ENCODE results near the gene PAGE3.

Gene PAGE3

DNA sequence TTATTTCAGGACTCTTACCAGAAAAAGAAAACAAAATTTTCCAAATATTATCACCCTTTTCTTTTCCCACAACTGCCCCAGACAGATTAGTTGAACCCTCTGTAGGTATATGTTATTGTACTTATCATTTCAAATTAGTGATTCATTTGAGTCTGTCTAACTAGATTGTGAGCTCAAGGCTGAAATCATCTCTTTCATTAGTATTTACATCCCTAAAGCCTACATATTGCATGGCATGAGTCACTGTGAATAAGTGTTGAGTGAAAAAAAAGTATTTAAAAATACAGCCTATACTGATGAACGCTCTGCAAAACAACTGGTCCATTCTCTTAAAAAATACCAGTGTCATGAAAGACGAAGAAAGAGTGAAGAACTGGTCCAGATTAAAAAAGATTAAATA, 3.9 kb downstream of the PAGE3 start:
- ChIA-PET CTCF (no interaction called here), POLR2A (no interaction called here)
- Histone ChIP-seq H3K4me3 (ENCODE audit: low read depth, low read length) (no peak overlapping the region), H3K36me3 (ENCODE audit: control insufficient read depth in 2 of 2, insufficient read depth in 1 of 2, low read length in 2 of 2) (no peaks in the 10 kb centered on the region), H3K4me1 (ENCODE audit: control insufficient read depth, insufficient read depth, low read length) (no peaks in the 10 kb centered on the region), H3K27ac (ENCODE audit: extremely low read depth, low read depth, low read length) (no peak overlapping the region), H3K9me3 (ENCODE audit: control insufficient read depth, insufficient read depth, low read depth, low read length) (no peaks in the 10 kb centered on the region)
- TF ChIP-seq, protein P1, sequence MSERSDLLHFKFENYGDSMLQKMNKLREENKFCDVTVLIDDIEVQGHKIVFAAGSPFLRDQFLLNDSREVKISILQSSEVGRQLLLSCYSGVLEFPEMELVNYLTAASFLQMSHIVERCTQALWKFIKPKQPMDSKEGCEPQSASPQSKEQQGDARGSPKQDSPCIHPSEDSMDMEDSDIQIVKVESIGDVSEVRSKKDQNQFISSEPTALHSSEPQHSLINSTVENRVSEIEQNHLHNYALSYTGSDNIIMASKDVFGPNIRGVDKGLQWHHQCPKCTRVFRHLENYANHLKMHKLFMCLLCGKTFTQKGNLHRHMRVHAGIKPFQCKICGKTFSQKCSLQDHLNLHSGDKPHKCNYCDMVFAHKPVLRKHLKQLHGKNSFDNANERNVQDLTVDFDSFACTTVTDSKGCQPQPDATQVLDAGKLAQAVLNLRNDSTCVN (tag by site-specific recombination; optimal IDR thresholded peaks at IDR 0.05), result no peak
- TF ChIP-seq ZBTB20 (tag by site-specific recombination; IDR thresholded peaks at IDR 0.05) (no peak), ZNF133 (tag by site-specific recombination; IDR thresholded peaks at IDR 0.05) (no peak), ZNF777 (tag by site-specific recombination; IDR thresholded peaks at IDR 0.05; ENCODE audit: borderline replicate concordance) (no peak), ZNF514 (tag by site-specific recombination; IDR thresholded peaks at IDR 0.05) (no peak)
- TF ChIP-seq, protein P2, sequence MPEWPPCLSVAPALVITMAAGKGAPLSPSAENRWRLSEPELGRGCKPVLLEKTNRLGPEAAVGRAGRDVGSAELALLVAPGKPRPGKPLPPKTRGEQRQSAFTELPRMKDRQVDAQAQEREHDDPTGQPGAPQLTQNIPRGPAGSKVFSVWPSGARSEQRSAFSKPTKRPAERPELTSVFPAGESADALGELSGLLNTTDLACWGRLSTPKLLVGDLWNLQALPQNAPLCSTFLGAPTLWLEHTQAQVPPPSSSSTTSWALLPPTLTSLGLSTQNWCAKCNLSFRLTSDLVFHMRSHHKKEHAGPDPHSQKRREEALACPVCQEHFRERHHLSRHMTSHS (tag by site-specific recombination; IDR thresholded peaks at IDR 0.05), result no peak

DNA sequence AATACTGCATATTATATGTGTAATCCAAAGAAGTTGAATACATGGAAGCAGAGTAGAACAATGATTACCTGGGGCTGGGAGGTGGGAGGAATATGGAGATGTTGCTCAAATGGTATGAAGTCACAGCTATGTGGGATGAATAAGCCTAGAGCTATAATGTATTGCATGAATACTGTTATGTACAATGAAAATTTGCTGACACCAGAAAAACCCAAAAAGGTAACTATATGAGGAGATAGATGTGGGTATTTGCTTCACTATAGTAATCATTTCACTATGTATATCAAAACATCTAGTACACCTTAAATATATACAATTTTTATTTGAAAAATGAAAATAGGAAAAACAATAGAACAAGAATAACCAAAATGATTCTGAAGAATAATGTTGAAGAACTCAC, 11.2 kb downstream of the PAGE3 start:
- Histone ChIP-seq H3K4me1 (ENCODE audit: control insufficient read depth, insufficient read depth, low read length) (no peaks in the 10 kb centered on the region), H3K9me3 (ENCODE audit: control insufficient read depth, insufficient read depth, low read depth, low read length) (peaks cover 2% of the 10 kb centered on the region; the same call in 1 of the 2 replicates), H3K4me3 (ENCODE audit: low read depth, low read length) (no peak overlapping the region), H3K36me3 (ENCODE audit: control insufficient read depth in 2 of 2, insufficient read depth in 1 of 2, low read length in 2 of 2) (no peaks in the 10 kb centered on the region), H3K27ac (ENCODE audit: extremely low read depth, low read depth, low read length) (no peak overlapping the region)
- POLR2A ChIA-PET, result no interaction called here
- CTCF ChIA-PET, result no interaction called here
- TF ChIP-seq ZNF354C (tag by site-specific recombination; IDR thresholded peaks at IDR 0.05; ENCODE audit: borderline replicate concordance, low read depth), result no peak
- TF ChIP-seq ZNF248 (tag by site-specific recombination; IDR thresholded peaks at IDR 0.05), result no peak
- TF ChIP-seq ZSCAN23 (tag by site-specific recombination; IDR thresholded peaks at IDR 0.05), result no peak
- no peak for TF ChIP-seq ZNF777 (tag by site-specific recombination; IDR thresholded peaks at IDR 0.05; ENCODE audit: borderline replicate concordance)
- TF ChIP-seq, protein P3, sequence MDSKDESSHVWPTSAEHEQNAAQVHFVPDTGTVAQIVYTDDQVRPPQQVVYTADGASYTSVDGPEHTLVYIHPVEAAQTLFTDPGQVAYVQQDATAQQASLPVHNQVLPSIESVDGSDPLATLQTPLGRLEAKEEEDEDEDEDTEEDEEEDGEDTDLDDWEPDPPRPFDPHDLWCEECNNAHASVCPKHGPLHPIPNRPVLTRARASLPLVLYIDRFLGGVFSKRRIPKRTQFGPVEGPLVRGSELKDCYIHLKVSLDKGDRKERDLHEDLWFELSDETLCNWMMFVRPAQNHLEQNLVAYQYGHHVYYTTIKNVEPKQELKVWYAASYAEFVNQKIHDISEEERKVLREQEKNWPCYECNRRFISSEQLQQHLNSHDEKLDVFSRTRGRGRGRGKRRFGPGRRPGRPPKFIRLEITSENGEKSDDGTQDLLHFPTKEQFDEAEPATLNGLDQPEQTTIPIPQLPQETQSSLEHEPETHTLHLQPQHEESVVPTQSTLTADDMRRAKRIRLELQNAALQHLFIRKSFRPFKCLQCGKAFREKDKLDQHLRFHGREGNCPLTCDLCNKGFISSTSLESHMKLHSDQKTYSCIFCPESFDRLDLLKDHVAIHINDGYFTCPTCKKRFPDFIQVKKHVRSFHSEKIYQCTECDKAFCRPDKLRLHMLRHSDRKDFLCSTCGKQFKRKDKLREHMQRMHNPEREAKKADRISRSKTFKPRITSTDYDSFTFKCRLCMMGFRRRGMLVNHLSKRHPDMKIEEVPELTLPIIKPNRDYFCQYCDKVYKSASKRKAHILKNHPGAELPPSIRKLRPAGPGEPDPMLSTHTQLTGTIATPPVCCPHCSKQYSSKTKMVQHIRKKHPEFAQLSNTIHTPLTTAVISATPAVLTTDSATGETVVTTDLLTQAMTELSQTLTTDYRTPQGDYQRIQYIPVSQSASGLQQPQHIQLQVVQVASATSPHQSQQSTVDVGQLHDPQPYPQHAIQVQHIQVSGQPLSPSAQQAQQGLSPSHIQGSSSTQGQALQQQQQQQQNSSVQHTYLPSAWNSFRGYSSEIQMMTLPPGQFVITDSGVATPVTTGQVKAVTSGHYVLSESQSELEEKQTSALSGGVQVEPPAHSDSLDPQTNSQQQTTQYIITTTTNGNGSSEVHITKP (tag by site-specific recombination; IDR thresholded peaks at IDR 0.05), result no peak
- TF ChIP-seq ZNF202 (tag by site-specific recombination; IDR thresholded peaks at IDR 0.05; ENCODE audit: borderline replicate concordance), result no peak
- TF ChIP-seq ZNF140 (tag by site-specific recombination; IDR thresholded peaks at IDR 0.05), result no peak
- no peak for TF ChIP-seq ZNF658 (tag by site-specific recombination; IDR thresholded peaks at IDR 0.05)
- no peak for TF ChIP-seq ZNF214 (tag by site-specific recombination; IDR thresholded peaks at IDR 0.05; ENCODE audit: borderline replicate concordance)
- TF ChIP-seq SETDB1 (IDR thresholded peaks at IDR 0.05; ENCODE audit: insufficient read length, low read length), result no peak
- TF ChIP-seq, protein P4, sequence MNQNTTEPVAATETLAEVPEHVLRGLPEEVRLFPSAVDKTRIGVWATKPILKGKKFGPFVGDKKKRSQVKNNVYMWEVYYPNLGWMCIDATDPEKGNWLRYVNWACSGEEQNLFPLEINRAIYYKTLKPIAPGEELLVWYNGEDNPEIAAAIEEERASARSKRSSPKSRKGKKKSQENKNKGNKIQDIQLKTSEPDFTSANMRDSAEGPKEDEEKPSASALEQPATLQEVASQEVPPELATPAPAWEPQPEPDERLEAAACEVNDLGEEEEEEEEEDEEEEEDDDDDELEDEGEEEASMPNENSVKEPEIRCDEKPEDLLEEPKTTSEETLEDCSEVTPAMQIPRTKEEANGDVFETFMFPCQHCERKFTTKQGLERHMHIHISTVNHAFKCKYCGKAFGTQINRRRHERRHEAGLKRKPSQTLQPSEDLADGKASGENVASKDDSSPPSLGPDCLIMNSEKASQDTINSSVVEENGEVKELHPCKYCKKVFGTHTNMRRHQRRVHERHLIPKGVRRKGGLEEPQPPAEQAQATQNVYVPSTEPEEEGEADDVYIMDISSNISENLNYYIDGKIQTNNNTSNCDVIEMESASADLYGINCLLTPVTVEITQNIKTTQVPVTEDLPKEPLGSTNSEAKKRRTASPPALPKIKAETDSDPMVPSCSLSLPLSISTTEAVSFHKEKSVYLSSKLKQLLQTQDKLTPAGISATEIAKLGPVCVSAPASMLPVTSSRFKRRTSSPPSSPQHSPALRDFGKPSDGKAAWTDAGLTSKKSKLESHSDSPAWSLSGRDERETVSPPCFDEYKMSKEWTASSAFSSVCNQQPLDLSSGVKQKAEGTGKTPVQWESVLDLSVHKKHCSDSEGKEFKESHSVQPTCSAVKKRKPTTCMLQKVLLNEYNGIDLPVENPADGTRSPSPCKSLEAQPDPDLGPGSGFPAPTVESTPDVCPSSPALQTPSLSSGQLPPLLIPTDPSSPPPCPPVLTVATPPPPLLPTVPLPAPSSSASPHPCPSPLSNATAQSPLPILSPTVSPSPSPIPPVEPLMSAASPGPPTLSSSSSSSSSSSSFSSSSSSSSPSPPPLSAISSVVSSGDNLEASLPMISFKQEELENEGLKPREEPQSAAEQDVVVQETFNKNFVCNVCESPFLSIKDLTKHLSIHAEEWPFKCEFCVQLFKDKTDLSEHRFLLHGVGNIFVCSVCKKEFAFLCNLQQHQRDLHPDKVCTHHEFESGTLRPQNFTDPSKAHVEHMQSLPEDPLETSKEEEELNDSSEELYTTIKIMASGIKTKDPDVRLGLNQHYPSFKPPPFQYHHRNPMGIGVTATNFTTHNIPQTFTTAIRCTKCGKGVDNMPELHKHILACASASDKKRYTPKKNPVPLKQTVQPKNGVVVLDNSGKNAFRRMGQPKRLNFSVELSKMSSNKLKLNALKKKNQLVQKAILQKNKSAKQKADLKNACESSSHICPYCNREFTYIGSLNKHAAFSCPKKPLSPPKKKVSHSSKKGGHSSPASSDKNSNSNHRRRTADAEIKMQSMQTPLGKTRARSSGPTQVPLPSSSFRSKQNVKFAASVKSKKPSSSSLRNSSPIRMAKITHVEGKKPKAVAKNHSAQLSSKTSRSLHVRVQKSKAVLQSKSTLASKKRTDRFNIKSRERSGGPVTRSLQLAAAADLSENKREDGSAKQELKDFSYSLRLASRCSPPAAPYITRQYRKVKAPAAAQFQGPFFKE (tag by site-specific recombination; IDR thresholded peaks at IDR 0.05; ENCODE audit: borderline replicate concordance), result no peak
- TF ChIP-seq ZNF785 (tag by site-specific recombination; IDR thresholded peaks at IDR 0.05), result no peak
- TF ChIP-seq, protein P5, sequence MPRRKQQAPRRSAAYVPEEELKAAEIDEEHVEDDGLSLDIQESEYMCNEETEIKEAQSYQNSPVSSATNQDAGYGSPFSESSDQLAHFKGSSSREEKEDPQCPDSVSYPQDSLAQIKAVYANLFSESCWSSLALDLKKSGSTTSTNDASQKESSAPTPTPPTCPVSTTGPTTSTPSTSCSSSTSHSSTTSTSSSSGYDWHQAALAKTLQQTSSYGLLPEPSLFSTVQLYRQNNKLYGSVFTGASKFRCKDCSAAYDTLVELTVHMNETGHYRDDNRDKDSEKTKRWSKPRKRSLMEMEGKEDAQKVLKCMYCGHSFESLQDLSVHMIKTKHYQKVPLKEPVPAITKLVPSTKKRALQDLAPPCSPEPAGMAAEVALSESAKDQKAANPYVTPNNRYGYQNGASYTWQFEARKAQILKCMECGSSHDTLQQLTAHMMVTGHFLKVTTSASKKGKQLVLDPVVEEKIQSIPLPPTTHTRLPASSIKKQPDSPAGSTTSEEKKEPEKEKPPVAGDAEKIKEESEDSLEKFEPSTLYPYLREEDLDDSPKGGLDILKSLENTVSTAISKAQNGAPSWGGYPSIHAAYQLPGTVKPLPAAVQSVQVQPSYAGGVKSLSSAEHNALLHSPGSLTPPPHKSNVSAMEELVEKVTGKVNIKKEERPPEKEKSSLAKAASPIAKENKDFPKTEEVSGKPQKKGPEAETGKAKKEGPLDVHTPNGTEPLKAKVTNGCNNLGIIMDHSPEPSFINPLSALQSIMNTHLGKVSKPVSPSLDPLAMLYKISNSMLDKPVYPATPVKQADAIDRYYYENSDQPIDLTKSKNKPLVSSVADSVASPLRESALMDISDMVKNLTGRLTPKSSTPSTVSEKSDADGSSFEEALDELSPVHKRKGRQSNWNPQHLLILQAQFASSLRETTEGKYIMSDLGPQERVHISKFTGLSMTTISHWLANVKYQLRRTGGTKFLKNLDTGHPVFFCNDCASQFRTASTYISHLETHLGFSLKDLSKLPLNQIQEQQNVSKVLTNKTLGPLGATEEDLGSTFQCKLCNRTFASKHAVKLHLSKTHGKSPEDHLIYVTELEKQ (tag by site-specific recombination; IDR thresholded peaks at IDR 0.05; ENCODE audit: borderline replicate concordance), result no peak
- no peak for TF ChIP-seq ZNF544 (tag by site-specific recombination; IDR thresholded peaks at IDR 0.05)
- TF ChIP-seq ZNF24 (tag by site-specific recombination; IDR thresholded peaks at IDR 0.05), result no peak
